Measurements from ENCODE around the gene CCNL1. TPM values are rescaled to one million over a fixed set of nuclear protein-coding genes. Genes with fewer than 3 reads are reported as not detected.

Gene CCNL1
- total and polyA plus RNA-seq, 2 donors (not counting 3 experiments of a cell fraction or from before 2014, with no cell fraction given) = 119 to 137 TPM

DNA sequence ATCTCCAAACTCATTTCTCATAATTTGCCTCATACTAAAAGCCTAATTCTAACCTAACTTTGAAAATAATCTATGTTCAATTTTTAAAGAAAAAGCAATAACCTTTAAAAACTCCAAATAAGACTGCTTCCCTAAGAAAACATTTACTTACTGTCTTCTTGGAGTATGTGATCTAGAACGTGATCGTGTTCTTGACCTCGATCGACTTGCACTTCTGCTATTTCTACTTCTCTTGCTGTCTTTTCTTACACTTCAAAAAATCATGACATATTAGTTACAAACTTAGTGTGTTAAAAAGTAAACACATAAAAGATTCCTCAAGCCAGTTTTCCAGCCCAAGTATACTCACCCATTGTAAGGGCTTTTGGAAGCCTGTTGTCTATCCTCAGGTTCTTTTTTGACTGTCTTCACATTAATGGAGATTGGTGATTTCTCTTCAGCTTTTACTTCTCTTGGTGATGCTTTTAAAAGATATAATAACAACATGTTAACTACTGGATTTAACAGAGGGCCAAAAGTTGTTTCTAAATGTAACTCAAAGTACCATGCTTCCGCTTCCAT, 10.7 kb downstream of the CCNL1 start:
- H3K36me3 ChIP-seq (ENCODE audit: control insufficient read depth in 2 of 2, extremely low read depth in 1 of 2, insufficient read depth in 2 of 2, low read length in 2 of 2) = peaks cover 35 to 63% of the 10 kb centered on the region in 2 experiments
- intact Hi-C loops (cut with micrococcal nuclease) = no loop called here
- H2AFZ ChIP-seq (ENCODE audit: low read depth, low read length) = no peak overlapping the region
- peaks cover 5% of the 10 kb centered on the region for H4K20me1 ChIP-seq (replicated peaks; ENCODE audit: control insufficient read depth, extremely low read depth, insufficient read depth, low read length)
- H3K27me3 ChIP-seq (ENCODE audit: control insufficient read depth in 2 of 2, insufficient read depth in 2 of 2, low read length in 2 of 2) = no peaks in the 10 kb centered on the region
- no peaks in the 10 kb centered on the region for H3K9me1 ChIP-seq (replicated peaks; ENCODE audit: control insufficient read depth, extremely low read depth, insufficient read depth, low read length)
- POLR2A ChIA-PET = interaction anchor here (1.3 kb wide), 2 partner anchors 11 to 26 kb away, joined by 3 to 5 read pairs; partner anchors contain the start of gene CCNL1
- CTCF ChIA-PET = interaction anchor here (1.1 kb wide), 1 partner anchor 999 kb away, joined by 3 read pairs; no protein-coding TSS in a partner anchor
- H3K79me2 ChIP-seq (ENCODE audit: control insufficient read depth, insufficient read depth, low read length) = peaks cover 25% of the 10 kb centered on the region
- no peaks in the 10 kb centered on the region for H3K4me1 ChIP-seq (ENCODE audit: control insufficient read depth, extremely low read depth, insufficient read depth, low read length)
- H3K4me3 ChIP-seq (replicated peaks in 1 of 3; ENCODE audit: insufficient read depth in 1 of 3, low read depth in 1 of 3, low read length in 3 of 3) = no peak overlapping the region
- dilution Hi-C loops (cut with MboI; ENCODE audit: extremely low pct_ligation_motif_present, low sequenced_read_pairs) = loop anchor here (25.0 kb wide), 1 partner anchor 462 kb away; no protein-coding TSS in a partner anchor
- no peak overlapping the region for H3K27ac ChIP-seq (ENCODE audit: insufficient read depth, low read depth, low read length)
- FAIRE-seq = no peak
- H3K9me3 ChIP-seq (replicated peaks; ENCODE audit: control insufficient read depth, insufficient read depth, low read length) = no peaks in the 10 kb centered on the region
- no peak overlapping the region for H3K4me2 ChIP-seq (ENCODE audit: insufficient read depth, low read length)
- no peak overlapping the region for H3K9ac ChIP-seq (replicated peaks; ENCODE audit: extremely low read depth, insufficient read depth, low read length)
- no peak for DNase-seq (ENCODE audit: low read depth, low spot score)
- BruUV-seq (replicated peaks) = no TSS peak
- TF ChIP-seq, protein P1, sequence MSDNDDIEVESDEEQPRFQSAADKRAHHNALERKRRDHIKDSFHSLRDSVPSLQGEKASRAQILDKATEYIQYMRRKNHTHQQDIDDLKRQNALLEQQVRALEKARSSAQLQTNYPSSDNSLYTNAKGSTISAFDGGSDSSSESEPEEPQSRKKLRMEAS (IDR thresholded peaks at IDR 0.05; ENCODE audit: insufficient read depth, insufficient read length) = no peak
- no peak for TF ChIP-seq EZH2 (IDR thresholded peaks at IDR 0.05; ENCODE audit: borderline replicate concordance, low read depth, low read length, severe bottlenecking)
- no peak for TF ChIP-seq POLR2A (IDR thresholded peaks at IDR 0.05; ENCODE audit: low read depth, low read length)
- TF ChIP-seq FOS (IDR thresholded peaks at IDR 0.05; ENCODE audit: borderline replicate concordance, insufficient read depth, low read length) = no peak
- TF ChIP-seq POLR2AphosphoS5 (IDR thresholded peaks at IDR 0.05; ENCODE audit: insufficient read depth, low read depth, low read length) = no peak
- TF ChIP-seq JUN (IDR thresholded peaks at IDR 0.05; ENCODE audit: borderline replicate concordance, insufficient read depth, insufficient read length, low read depth) = no peak
- TF ChIP-seq MYC (IDR thresholded peaks at IDR 0.05; ENCODE audit: low read depth, low read length) = no peak
- TF ChIP-seq GATA2 (IDR thresholded peaks at IDR 0.05; ENCODE audit: insufficient read depth, insufficient read length, low read depth, low read length) = no peak
- TF ChIP-seq, protein P2, sequence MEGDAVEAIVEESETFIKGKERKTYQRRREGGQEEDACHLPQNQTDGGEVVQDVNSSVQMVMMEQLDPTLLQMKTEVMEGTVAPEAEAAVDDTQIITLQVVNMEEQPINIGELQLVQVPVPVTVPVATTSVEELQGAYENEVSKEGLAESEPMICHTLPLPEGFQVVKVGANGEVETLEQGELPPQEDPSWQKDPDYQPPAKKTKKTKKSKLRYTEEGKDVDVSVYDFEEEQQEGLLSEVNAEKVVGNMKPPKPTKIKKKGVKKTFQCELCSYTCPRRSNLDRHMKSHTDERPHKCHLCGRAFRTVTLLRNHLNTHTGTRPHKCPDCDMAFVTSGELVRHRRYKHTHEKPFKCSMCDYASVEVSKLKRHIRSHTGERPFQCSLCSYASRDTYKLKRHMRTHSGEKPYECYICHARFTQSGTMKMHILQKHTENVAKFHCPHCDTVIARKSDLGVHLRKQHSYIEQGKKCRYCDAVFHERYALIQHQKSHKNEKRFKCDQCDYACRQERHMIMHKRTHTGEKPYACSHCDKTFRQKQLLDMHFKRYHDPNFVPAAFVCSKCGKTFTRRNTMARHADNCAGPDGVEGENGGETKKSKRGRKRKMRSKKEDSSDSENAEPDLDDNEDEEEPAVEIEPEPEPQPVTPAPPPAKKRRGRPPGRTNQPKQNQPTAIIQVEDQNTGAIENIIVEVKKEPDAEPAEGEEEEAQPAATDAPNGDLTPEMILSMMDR (IDR thresholded peaks at IDR 0.05; ENCODE audit: extremely low read depth in 1 of 2, insufficient read depth in 1 of 2, low read depth in 1 of 2, low read length in 2 of 2) = no peak

Data from endothelial cell of umbilical vein (primary cell).